ENCODE results near the gene TSPO.

The TSPO gene

GRCh38 chr22:43188829-43189545, 37.6 kb downstream of the TSPO start:
- Histone ChIP-seq H3K27me3 (ENCODE audit: insufficient read depth, poor library complexity, severe bottlenecking) (no peaks in the 10 kb centered on the region), H3K4me3 (ENCODE audit: severe bottlenecking) (no peak overlapping the region), H3K9me3 (ENCODE audit: severe bottlenecking) (no peaks in the 10 kb centered on the region), H3K4me1 (ENCODE audit: insufficient read depth, poor library complexity, severe bottlenecking) (peaks cover 15% of the 10 kb centered on the region), H3K36me3 (ENCODE audit: low read depth) (peaks cover 8% of the 10 kb centered on the region), H3K27ac (ENCODE audit: poor library complexity, severe bottlenecking) (no peak overlapping the region)
- DNase-seq (ENCODE audit: low spot score), result no peak
- no peak for TF ChIP-seq CTCF (IDR thresholded peaks at IDR 0.05; ENCODE audit: poor library complexity, severe bottlenecking)
- ATAC-seq (ENCODE audit: low read depth), result no peak

GRCh38 chr22:43191831-43192230, 40.5 kb downstream of the TSPO start:
- no peak overlapping the region for H3K4me3 ChIP-seq (ENCODE audit: severe bottlenecking)
- DNase-seq (ENCODE audit: low spot score) (no peak), ATAC-seq (ENCODE audit: low read depth) (no peak)
- H3K4me1 ChIP-seq (ENCODE audit: insufficient read depth, poor library complexity, severe bottlenecking), result peaks cover 5% of the 10 kb centered on the region
- no peaks in the 10 kb centered on the region for H3K36me3 ChIP-seq (ENCODE audit: low read depth)
- no peak overlapping the region for H3K27ac ChIP-seq (ENCODE audit: poor library complexity, severe bottlenecking)
- no peaks in the 10 kb centered on the region for H3K27me3 ChIP-seq (ENCODE audit: insufficient read depth, poor library complexity, severe bottlenecking)
- TF ChIP-seq CTCF (IDR thresholded peaks at IDR 0.05; ENCODE audit: poor library complexity, severe bottlenecking), result no peak
- no peaks in the 10 kb centered on the region for H3K9me3 ChIP-seq (ENCODE audit: severe bottlenecking)

- ATAC-seq (ENCODE audit: low read depth) (no peak), DNase-seq (ENCODE audit: low spot score) (no peak)
- H3K36me3 ChIP-seq (ENCODE audit: low read depth), result no peaks in the 10 kb centered on the region
Observed at GRCh38 chr22:43197271-43197941, 46.0 kb downstream of the TSPO start.

GRCh38 chr22:43198126-43198525, 46.8 kb downstream of the TSPO start:
- no peak for TF ChIP-seq CTCF (IDR thresholded peaks at IDR 0.05; ENCODE audit: poor library complexity, severe bottlenecking)
- Histone ChIP-seq H3K36me3 (ENCODE audit: low read depth) (no peaks in the 10 kb centered on the region), H3K9me3 (ENCODE audit: severe bottlenecking) (no peaks in the 10 kb centered on the region), H3K27ac (ENCODE audit: poor library complexity, severe bottlenecking) (no peak overlapping the region), H3K4me3 (ENCODE audit: severe bottlenecking) (no peak overlapping the region), H3K4me1 (ENCODE audit: insufficient read depth, poor library complexity, severe bottlenecking) (no peaks in the 10 kb centered on the region), H3K27me3 (ENCODE audit: insufficient read depth, poor library complexity, severe bottlenecking) (no peaks in the 10 kb centered on the region)
- ATAC-seq (ENCODE audit: low read depth) (no peak), DNase-seq (ENCODE audit: low spot score) (no peak)

More at GRCh38 chr22:43197271-43197941, 46.0 kb downstream of the TSPO start:
- H3K4me3 ChIP-seq (ENCODE audit: severe bottlenecking), result no peak overlapping the region
- no peaks in the 10 kb centered on the region for H3K9me3 ChIP-seq (ENCODE audit: severe bottlenecking)
- H3K27me3 ChIP-seq (ENCODE audit: insufficient read depth, poor library complexity, severe bottlenecking), result no peaks in the 10 kb centered on the region
- H3K27ac ChIP-seq (ENCODE audit: poor library complexity, severe bottlenecking), result no peak overlapping the region
- no peak for TF ChIP-seq CTCF (IDR thresholded peaks at IDR 0.05; ENCODE audit: poor library complexity, severe bottlenecking)
- no peaks in the 10 kb centered on the region for H3K4me1 ChIP-seq (ENCODE audit: insufficient read depth, poor library complexity, severe bottlenecking)

- Histone ChIP-seq H3K27me3 (ENCODE audit: insufficient read depth, poor library complexity, severe bottlenecking) (no peaks in the 10 kb centered on the region), H3K9me3 (ENCODE audit: severe bottlenecking) (no peaks in the 10 kb centered on the region), H3K4me1 (ENCODE audit: insufficient read depth, poor library complexity, severe bottlenecking) (no peaks in the 10 kb centered on the region), H3K4me3 (ENCODE audit: severe bottlenecking) (no peak overlapping the region), H3K27ac (ENCODE audit: poor library complexity, severe bottlenecking) (no peak overlapping the region), H3K36me3 (ENCODE audit: low read depth) (no peaks in the 10 kb centered on the region)
- TF ChIP-seq CTCF (IDR thresholded peaks at IDR 0.05; ENCODE audit: poor library complexity, severe bottlenecking), result no peak
- ATAC-seq (ENCODE audit: low read depth) (no peak), DNase-seq (ENCODE audit: low spot score) (no peak)
Observed at GRCh38 chr22:43198936-43199335, 47.6 kb downstream of the TSPO start.
